Panc1 (cell line): ENCODE results near the gene WNK1. TPM values are rescaled to one million over a fixed set of nuclear protein-coding genes. Genes with fewer than 3 reads are reported as not detected.
"Not testable (repeated sequence)": the region's sequence is repeated elsewhere in the genome, so short reads cannot be mapped to it uniquely, and the experiment has no call there.

Source experiments
- ATAC-seq: fragments of 200-7000 bp; cut with Tn5 transposase; 2 replicates; pipeline ENCODE4 v1.9.1; 2020; ENCODE audit warnings: mild to moderate bottlenecking, moderate library complexity
- BruUV-seq: library from RNA; stranded (reverse); fragments of 400-500 nt; replicated peaks from 2 replicates; lab custom pipeline; 2021; lab: Mats Ljungman, UMichigan
- CTCF ChIA-PET: fragments of 300-600 bp; sonication (Branson Sonifier 250); formaldehyde crosslinking; loops from one replicate; lab custom pipeline; 2022; ENCODE audit warnings: antibody characterized with exemption; lab: Charles Lee
- POLR2A ChIA-PET: fragments of 300-600 bp; sonication (Branson Sonifier 250); formaldehyde crosslinking; loops from one replicate; lab custom pipeline; 2022; ENCODE audit warnings: antibody characterized with exemption; lab: Charles Lee
- DNase-seq: peaks from one replicate; pipeline ENCODE4 v3.0.0-alpha.2; 2010; ENCODE audit warnings: low read depth, low spot score
- H3K27ac ChIP-seq: 2 replicates; pipeline ENCODE4 v1.5.1; 2011; ENCODE audit warnings: mild to moderate bottlenecking, low read length, inconsistent platforms
- H3K27me3 ChIP-seq: fragments of 200-500 bp; sonication (Bioruptor generic); 2 replicates; pipeline ENCODE4 v1.6.0; 2014; ENCODE audit warnings: low read length, inconsistent platforms; ENCODE audit not compliant: control insufficient read depth, insufficient read depth
- H3K36me3 ChIP-seq: fragments of 200-500 bp; sonication (Bioruptor generic); 2 replicates; pipeline ENCODE4 v1.5.1; 2014; ENCODE audit warnings: inconsistent platforms, mild to moderate bottlenecking, low read length, moderate library complexity; ENCODE audit not compliant: control insufficient read depth, insufficient read depth
- H3K4me1 ChIP-seq: 2 replicates; pipeline ENCODE4 v1.5.1; 2011; ENCODE audit warnings: inconsistent platforms, mild to moderate bottlenecking, low read length, moderate library complexity; ENCODE audit not compliant: control insufficient read depth, insufficient read depth
- H3K4me3 ChIP-seq, 2 experiments: 2 replicates each; pipeline ENCODE4 v1.5.1; 2011 to 2012; ENCODE audit warnings: low read depth in 2 of 2, low read length in 2 of 2, mild to moderate bottlenecking in 2 of 2, inconsistent platforms in 1 of 2, moderate library complexity in 1 of 2
- H3K9me3 ChIP-seq: fragments of 200-500 bp; sonication (Bioruptor generic); 2 replicates; pipeline ENCODE4 v1.5.1; 2014; ENCODE audit warnings: low read depth, mild to moderate bottlenecking, inconsistent platforms, low read length, moderate library complexity; ENCODE audit not compliant: control insufficient read depth, insufficient read depth
- POLR2AphosphoS5 ChIP-seq: IDR thresholded peaks from 2 replicates; pipeline ENCODE4 v1.6.1; 2012; ENCODE audit warnings: mild to moderate bottlenecking, low read depth, low read length, moderate library complexity
- REST ChIP-seq, 2 experiments: IDR thresholded peaks; 2 replicates each; pipeline ENCODE4 v1.6.1; 2011 to 2012; ENCODE audit warnings: low read depth in 2 of 2, control low read depth in 1 of 2, low read length in 1 of 2, mild to moderate bottlenecking in 1 of 2, moderate library complexity in 1 of 2; ENCODE audit not compliant: insufficient read depth in 1 of 2
- SIN3A ChIP-seq: IDR thresholded peaks from 2 replicates; pipeline ENCODE4 v1.6.1; 2012; ENCODE audit warnings: low read depth, mild to moderate bottlenecking, low read length, moderate library complexity, borderline replicate concordance; ENCODE audit not compliant: insufficient read depth
- TCF7L2 ChIP-seq: IDR thresholded peaks from 2 replicates; pipeline ENCODE4 v1.6.1; 2011; ENCODE audit warnings: mild to moderate bottlenecking, low read depth, low read length, inconsistent platforms
- in situ Hi-C: cut with HindIII; loops from 2 replicates; pipeline ENCODE4 v1.10.0; 2016; ENCODE audit warnings: low sequenced_read_pairs, low pct_unique_long_range_greater_than_20kb
- intact Hi-C: fragments of 100-400 bp; cut with micrococcal nuclease; formaldehyde crosslinking; loops from one replicate; pipeline ENCODE4 v1.10.0; 2022; ENCODE audit not compliant: unreplicated experiment
- total RNA-seq: library from RNA; stranded (reverse); gene quantifications from one replicate; pipeline ENCODE4 v1.2.1, GENCODE V29; 2021; ENCODE audit not compliant: unreplicated experiment
- TF ChIP-seq, protein P1 (sequence below): fragments of 450-650 bp; IDR thresholded peaks from 2 replicates; pipeline ENCODE4 v1.5.1; 2017; ENCODE audit warnings: mild to moderate bottlenecking

Gene WNK1
- total RNA-seq, 1 experiment from 2014 or later = 181 TPM

DNA sequence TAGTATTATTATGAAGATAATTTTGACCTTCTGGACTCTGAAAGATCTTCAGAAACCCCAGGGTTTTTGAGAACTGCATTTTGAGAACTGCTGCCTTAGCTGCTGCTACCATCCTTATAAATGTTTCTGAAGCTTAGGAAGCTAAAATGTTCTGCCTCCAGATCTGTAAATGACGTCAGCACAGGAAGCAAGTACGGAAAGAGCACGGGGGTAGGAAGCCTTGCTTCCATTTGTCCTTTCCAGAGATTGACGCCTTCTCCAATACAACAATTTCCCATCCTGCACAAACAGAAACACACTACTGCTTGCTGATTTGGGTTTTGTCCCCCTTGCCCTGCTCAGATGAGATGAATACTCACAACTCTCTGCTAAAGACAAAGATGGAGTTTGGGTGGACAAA lies 179.2 kb downstream of the WNK1 start:
- H3K27ac ChIP-seq = no peak overlapping the region
- ChIA-PET POLR2A (no interaction called here), CTCF (no interaction called here)
- intact Hi-C loops (no loop called here), in situ Hi-C loops (no loop called here)
- ATAC-seq (no peak), DNase-seq (no peak)
- peaks cover 5% of the 10 kb centered on the region for H3K36me3 ChIP-seq
- H3K9me3 ChIP-seq = no peaks in the 10 kb centered on the region
- H3K27me3 ChIP-seq = no peaks in the 10 kb centered on the region
- H3K4me3 ChIP-seq = no peak overlapping the region
- H3K4me1 ChIP-seq = no peaks in the 10 kb centered on the region
- no TSS peak for BruUV-seq
- TF ChIP-seq POLR2AphosphoS5 (no peak), REST (IDR thresholded peaks at IDR 0.05; ENCODE audit: insufficient read depth in 1 of 2, low read depth in 2 of 2, low read length in 1 of 2) (no peak), TCF7L2 (no peak), SIN3A (no peak)
- TF ChIP-seq, protein P1, sequence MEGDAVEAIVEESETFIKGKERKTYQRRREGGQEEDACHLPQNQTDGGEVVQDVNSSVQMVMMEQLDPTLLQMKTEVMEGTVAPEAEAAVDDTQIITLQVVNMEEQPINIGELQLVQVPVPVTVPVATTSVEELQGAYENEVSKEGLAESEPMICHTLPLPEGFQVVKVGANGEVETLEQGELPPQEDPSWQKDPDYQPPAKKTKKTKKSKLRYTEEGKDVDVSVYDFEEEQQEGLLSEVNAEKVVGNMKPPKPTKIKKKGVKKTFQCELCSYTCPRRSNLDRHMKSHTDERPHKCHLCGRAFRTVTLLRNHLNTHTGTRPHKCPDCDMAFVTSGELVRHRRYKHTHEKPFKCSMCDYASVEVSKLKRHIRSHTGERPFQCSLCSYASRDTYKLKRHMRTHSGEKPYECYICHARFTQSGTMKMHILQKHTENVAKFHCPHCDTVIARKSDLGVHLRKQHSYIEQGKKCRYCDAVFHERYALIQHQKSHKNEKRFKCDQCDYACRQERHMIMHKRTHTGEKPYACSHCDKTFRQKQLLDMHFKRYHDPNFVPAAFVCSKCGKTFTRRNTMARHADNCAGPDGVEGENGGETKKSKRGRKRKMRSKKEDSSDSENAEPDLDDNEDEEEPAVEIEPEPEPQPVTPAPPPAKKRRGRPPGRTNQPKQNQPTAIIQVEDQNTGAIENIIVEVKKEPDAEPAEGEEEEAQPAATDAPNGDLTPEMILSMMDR = no peak

- H3K9me3 ChIP-seq, ATAC-seq, intact Hi-C loops, H3K4me1 ChIP-seq, DNase-seq, POLR2A ChIA-PET, H3K27ac ChIP-seq, H3K4me3 ChIP-seq, CTCF ChIA-PET, H3K27me3 ChIP-seq, in situ Hi-C loops, BruUV-seq, H3K36me3 ChIP-seq: not testable (repeated sequence)
Observed at GRCh38 chr12:935891-936290, 183.5 kb downstream of the WNK1 start.

- TF ChIP-seq, protein P1 = no peak
- TF ChIP-seq TCF7L2 = no peak
- TF ChIP-seq SIN3A = no peak
- no peak for TF ChIP-seq REST (IDR thresholded peaks at IDR 0.05; ENCODE audit: insufficient read depth in 1 of 2, low read depth in 2 of 2, low read length in 1 of 2)
- TF ChIP-seq POLR2AphosphoS5 = no peak
- H3K9me3 ChIP-seq = no peaks in the 10 kb centered on the region
- ATAC-seq = no peak
- CTCF ChIA-PET = no interaction called here
- in situ Hi-C loops (no loop called here), intact Hi-C loops (no loop called here)
- H3K4me1 ChIP-seq = no peaks in the 10 kb centered on the region
- POLR2A ChIA-PET = no interaction called here
- no peak overlapping the region for H3K4me3 ChIP-seq
- no peak for DNase-seq
- no peak overlapping the region for H3K27ac ChIP-seq
- H3K36me3 ChIP-seq = no peaks in the 10 kb centered on the region; the same call in 1 of the 2 replicates
- H3K27me3 ChIP-seq = no peaks in the 10 kb centered on the region
- no TSS peak for BruUV-seq
Observed at GRCh38 chr12:936377-937345, 184.3 kb downstream of the WNK1 start.
